PC-9 (cell line): Measurements from ENCODE around the gene SPRING1.

Experiments used
- CTCF ChIP-seq: fragments of 200-600 bp; sonication (generic); conservative IDR thresholded peaks from 2 replicates; pipeline ENCODE4 v1.6.1; 2017; ENCODE audit warnings: mixed run types, antibody characterized with exemption, mild to moderate bottlenecking, moderate library complexity
- EZH2 ChIP-seq: fragments of 200-600 bp; sonication (generic); IDR thresholded peaks from 2 replicates; pipeline ENCODE4 v1.8.0; 2017; ENCODE audit warnings: antibody characterized with exemption, low read depth

DNA sequence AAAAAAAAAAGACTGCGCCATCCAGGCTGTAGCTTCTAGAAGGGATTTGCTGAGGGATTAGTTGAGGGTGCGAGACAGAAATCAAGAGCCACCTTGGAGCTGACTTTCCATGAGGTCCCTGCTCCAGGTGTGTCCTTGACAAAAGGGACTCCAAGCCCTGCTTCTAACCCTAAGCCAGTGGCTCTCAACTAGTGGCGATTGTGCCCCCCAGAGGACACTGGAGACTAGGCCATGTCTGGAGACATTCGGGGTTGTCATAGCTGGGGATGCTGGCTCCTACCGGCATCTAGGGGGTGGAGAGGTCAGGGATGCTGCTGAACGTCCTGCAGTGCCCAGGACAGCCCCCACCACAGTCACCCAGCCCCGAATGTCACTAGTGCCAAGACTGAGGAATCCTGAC, 40.6 kb downstream of the SPRING1 start:
- TF ChIP-seq CTCF (no peak; the same call in 1 of the 2 replicates), EZH2 (no peak)
